Neural progenitor cell (in vitro differentiated cells): ENCODE results near the gene WEE2. TPM values are rescaled to one million over a fixed set of nuclear protein-coding genes. Genes with fewer than 3 reads are reported as not detected.

Experiments used
- DNase-seq: peaks from one replicate; pipeline ENCODE4 v3.0.0-alpha.2; 2016; ENCODE audit warnings: low spot score
- H2AFZ ChIP-seq: fragments of 200-600 bp; sonication (generic); replicated peaks from 2 replicates; pipeline ENCODE4 v1.6.1; 2016; ENCODE audit warnings: antibody characterized with exemption
- H3F3A ChIP-seq: fragments of 200-600 bp; sonication (generic); 2 replicates; pipeline ENCODE4 v1.6.1; 2016; ENCODE audit warnings: antibody characterized with exemption, low read depth
- H3K27ac ChIP-seq: fragments of 200-600 bp; sonication (generic); 2 replicates; pipeline ENCODE4 v1.5.1; 2016; ENCODE audit warnings: mild to moderate bottlenecking
- H3K27me3 ChIP-seq: fragments of 200-600 bp; sonication (generic); 2 replicates; pipeline ENCODE4 v1.6.1; 2016; ENCODE audit warnings: mild to moderate bottlenecking, moderate library complexity
- H3K36me3 ChIP-seq: fragments of 200-600 bp; sonication (generic); 2 replicates; pipeline ENCODE4 v1.5.1; 2016
- H3K4me1 ChIP-seq: fragments of 200-600 bp; sonication (generic); 2 replicates; pipeline ENCODE4 v1.6.1; 2016; ENCODE audit warnings: mixed run types
- H3K4me2 ChIP-seq: fragments of 200-600 bp; sonication (generic); 2 replicates; pipeline ENCODE4 v1.6.1; 2016
- H3K4me3 ChIP-seq: fragments of 200-600 bp; sonication (generic); 2 replicates; pipeline ENCODE4 v1.5.1; 2016
- H3K79me2 ChIP-seq: fragments of 200-600 bp; sonication (generic); 2 replicates; pipeline ENCODE4 v1.6.1; 2016; ENCODE audit warnings: low read depth
- H3K9ac ChIP-seq: fragments of 200-600 bp; sonication (generic); 2 replicates; pipeline ENCODE4 v1.6.1; 2016
- H3K9me3 ChIP-seq: fragments of 200-600 bp; sonication (generic); 2 replicates; pipeline ENCODE4 v1.5.1; 2016; ENCODE audit warnings: low read depth
- H4K20me1 ChIP-seq: fragments of 200-600 bp; sonication (generic); 2 replicates; pipeline ENCODE4 v1.6.1; 2016; ENCODE audit warnings: low read depth
- H3K27ac Mint-ChIP-seq: 3 replicates; pipeline ENCODE4 v1.8.0; 2021; ENCODE audit warnings: mixed read lengths
- H3K27me3 Mint-ChIP-seq: 2 replicates; pipeline ENCODE4 v1.8.0; 2022; ENCODE audit warnings: low read depth, mild to moderate bottlenecking, inconsistent platforms, moderate library complexity, mixed read lengths; ENCODE audit not compliant: insufficient read depth
- H3K36me3 Mint-ChIP-seq: 3 replicates; pipeline ENCODE4 v1.8.0; 2021; ENCODE audit warnings: mixed read lengths
- H3K4me1 Mint-ChIP-seq: 3 replicates; pipeline ENCODE4 v1.8.0; 2021; ENCODE audit warnings: mixed read lengths
- H3K4me3 Mint-ChIP-seq: 3 replicates; pipeline ENCODE4 v1.8.0; 2021; ENCODE audit warnings: mild to moderate bottlenecking, moderate library complexity, mixed read lengths
- H3K9me3 Mint-ChIP-seq: 3 replicates; pipeline ENCODE4 v1.8.0; 2020; ENCODE audit warnings: mixed read lengths
- EZH2 ChIP-seq: fragments of 200-600 bp; sonication (generic); IDR thresholded peaks from 2 replicates; pipeline ENCODE4 v1.6.1; 2017; ENCODE audit warnings: antibody characterized with exemption, mild to moderate bottlenecking, moderate library complexity
- EZH2phosphoT487 ChIP-seq: fragments of 200-600 bp; sonication (generic); IDR thresholded peaks from 2 replicates; pipeline ENCODE4 v1.6.1; 2017; ENCODE audit warnings: antibody characterized with exemption
- total RNA-seq: library from RNA; depleted of rRNA; stranded (reverse); fragments of >200 nt; gene quantifications from 2 replicates; pipeline ENCODE4 v1.2.3, GENCODE V29; 2015; ENCODE audit warnings: low replicate concordance
- TF ChIP-seq, protein P1 (sequence below): fragments of 200-600 bp; sonication (generic); IDR thresholded peaks from 2 replicates; pipeline ENCODE4 v1.5.1; 2017; ENCODE audit warnings: antibody characterized with exemption, mild to moderate bottlenecking

The WEE2 gene
- total RNA-seq, 1 donor from 2014 or later = not detected

DNA sequence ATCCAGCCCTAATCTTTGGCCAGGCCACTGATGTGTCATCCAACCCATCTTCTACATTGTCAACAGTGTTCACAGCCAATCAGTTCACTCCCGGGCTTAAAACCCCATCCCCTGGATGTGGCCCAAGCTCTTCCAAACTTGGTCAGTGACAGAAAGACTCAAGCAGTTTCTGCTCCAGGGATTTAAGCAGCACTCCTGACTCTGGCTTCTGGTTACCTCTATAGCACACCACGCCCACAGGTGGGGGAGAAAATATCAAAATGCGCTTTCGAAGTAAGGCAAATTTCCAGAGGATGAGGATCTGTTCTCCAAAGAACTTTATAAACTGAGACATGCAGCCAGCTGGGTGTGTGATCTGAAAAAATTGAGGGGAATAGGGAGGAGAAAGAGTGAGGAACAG lies 42.1 kb upstream of the WEE2 start:
- no peak overlapping the region for H3K27ac ChIP-seq
- Mint-ChIP-seq H3K27ac (peak overlapping the region; percentile 1), H3K4me3 (no peak overlapping the region), H3K27me3 (peaks cover 2% of the 10 kb centered on the region), H3K36me3 (peaks cover 44% of the 10 kb centered on the region), H3K9me3 (no peaks in the 10 kb centered on the region), H3K4me1 (no peaks in the 10 kb centered on the region)
- H3K4me1 ChIP-seq = no peaks in the 10 kb centered on the region
- H3K27me3 ChIP-seq = no peaks in the 10 kb centered on the region
- H3K9me3 ChIP-seq = no peaks in the 10 kb centered on the region
- H3F3A ChIP-seq = no peaks in the 10 kb centered on the region
- no peaks in the 10 kb centered on the region for H3K79me2 ChIP-seq
- no peak overlapping the region for H3K9ac ChIP-seq
- H3K36me3 ChIP-seq = no peaks in the 10 kb centered on the region
- H4K20me1 ChIP-seq = no peaks in the 10 kb centered on the region
- no peak overlapping the region for H3K4me2 ChIP-seq
- TF ChIP-seq, protein P1, sequence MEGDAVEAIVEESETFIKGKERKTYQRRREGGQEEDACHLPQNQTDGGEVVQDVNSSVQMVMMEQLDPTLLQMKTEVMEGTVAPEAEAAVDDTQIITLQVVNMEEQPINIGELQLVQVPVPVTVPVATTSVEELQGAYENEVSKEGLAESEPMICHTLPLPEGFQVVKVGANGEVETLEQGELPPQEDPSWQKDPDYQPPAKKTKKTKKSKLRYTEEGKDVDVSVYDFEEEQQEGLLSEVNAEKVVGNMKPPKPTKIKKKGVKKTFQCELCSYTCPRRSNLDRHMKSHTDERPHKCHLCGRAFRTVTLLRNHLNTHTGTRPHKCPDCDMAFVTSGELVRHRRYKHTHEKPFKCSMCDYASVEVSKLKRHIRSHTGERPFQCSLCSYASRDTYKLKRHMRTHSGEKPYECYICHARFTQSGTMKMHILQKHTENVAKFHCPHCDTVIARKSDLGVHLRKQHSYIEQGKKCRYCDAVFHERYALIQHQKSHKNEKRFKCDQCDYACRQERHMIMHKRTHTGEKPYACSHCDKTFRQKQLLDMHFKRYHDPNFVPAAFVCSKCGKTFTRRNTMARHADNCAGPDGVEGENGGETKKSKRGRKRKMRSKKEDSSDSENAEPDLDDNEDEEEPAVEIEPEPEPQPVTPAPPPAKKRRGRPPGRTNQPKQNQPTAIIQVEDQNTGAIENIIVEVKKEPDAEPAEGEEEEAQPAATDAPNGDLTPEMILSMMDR = no peak
- no peak for TF ChIP-seq EZH2phosphoT487
- TF ChIP-seq EZH2 = no peak
- no peak overlapping the region for H3K4me3 ChIP-seq
- no peak overlapping the region for H2AFZ ChIP-seq
- no peak for DNase-seq

DNA sequence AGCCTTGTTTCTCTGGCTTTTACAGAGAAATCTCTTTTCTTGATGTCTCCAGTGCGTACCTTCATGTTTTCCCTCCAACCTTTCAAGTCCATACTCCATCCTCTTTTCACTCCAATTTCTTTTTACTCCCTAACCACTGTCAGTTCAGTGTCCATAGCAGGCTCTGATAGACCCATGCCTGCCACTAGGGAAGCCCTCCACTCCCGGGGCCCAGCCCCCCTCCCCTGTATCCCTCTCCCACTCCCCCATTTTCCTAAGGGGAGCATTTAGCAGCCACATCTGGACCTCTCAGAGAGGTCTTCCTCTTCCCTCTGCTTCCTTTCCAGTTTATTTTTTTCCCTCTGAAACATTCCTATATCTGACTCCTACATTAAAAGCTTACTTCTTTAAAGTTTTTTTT lies 39.3 kb upstream of the WEE2 start:
- Histone ChIP-seq H3K36me3 (no peaks in the 10 kb centered on the region), H3K27me3 (no peaks in the 10 kb centered on the region), H3K79me2 (no peaks in the 10 kb centered on the region), H3F3A (peaks cover 6% of the 10 kb centered on the region), H3K4me3 (no peak overlapping the region), H4K20me1 (no peaks in the 10 kb centered on the region), H3K27ac (no peak overlapping the region), H3K9ac (no peak overlapping the region), H3K4me2 (no peak overlapping the region), H2AFZ (no peak overlapping the region), H3K9me3 (no peaks in the 10 kb centered on the region), H3K4me1 (peaks cover 6% of the 10 kb centered on the region)
- peaks cover 7% of the 10 kb centered on the region for H3K4me1 Mint-ChIP-seq
- DNase-seq = no peak
- peak overlapping the region; percentile 83 for H3K27ac Mint-ChIP-seq
- no peak overlapping the region for H3K4me3 Mint-ChIP-seq
- peaks cover 2% of the 10 kb centered on the region for H3K27me3 Mint-ChIP-seq
- peaks cover 43% of the 10 kb centered on the region for H3K36me3 Mint-ChIP-seq
- TF ChIP-seq, protein P1 = no peak
- TF ChIP-seq EZH2phosphoT487 = no peak
- no peak for TF ChIP-seq EZH2
- peaks cover 6% of the 10 kb centered on the region for H3K9me3 Mint-ChIP-seq

DNA sequence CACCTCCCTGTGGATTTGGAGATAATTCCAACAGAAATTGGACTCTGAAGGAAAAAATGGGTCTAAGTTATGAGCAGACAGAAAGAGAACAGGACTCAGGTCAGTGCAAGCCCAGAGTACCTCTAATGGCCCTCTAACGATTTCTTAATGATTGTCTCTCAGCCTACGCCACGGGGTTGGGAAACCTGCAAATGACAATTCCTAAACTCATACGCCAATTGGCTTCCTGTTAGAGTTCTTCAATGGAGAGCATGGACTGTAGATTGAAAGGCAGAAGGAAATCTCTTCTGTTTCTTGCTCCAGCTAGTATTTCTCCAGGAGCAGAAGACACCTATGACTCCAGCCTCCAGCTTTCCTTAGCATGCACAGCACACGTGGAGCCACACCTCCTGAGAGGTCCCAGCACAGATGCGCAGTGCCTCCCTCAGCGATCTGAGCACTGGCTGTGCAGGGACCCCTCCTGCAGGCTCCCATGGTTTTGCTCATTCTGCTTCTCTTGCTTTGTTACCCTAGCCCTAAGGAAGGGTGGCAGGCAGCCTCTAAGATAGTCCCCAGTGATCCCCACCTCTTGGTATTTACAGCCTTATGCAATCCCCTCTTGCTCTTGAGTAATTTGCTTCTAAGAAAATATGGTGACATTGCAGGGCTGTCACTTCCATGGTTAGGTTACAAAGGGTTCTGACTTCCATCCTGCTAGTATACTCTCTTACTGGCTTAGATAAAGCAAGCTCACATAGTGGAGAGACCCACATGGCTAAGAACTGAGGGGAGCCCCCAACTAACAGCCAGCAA lies 36.3 kb upstream of the WEE2 start:
- Mint-ChIP-seq H3K27me3 (peaks cover 2% of the 10 kb centered on the region), H3K36me3 (peaks cover 30% of the 10 kb centered on the region), H3K4me1 (peaks cover 25% of the 10 kb centered on the region), H3K4me3 (no peak overlapping the region), H3K27ac (no peak overlapping the region), H3K9me3 (peaks cover 6% of the 10 kb centered on the region)
- H3K79me2 ChIP-seq = no peaks in the 10 kb centered on the region
- H3K27me3 ChIP-seq = no peaks in the 10 kb centered on the region
- no peak overlapping the region for H3K9ac ChIP-seq
- H3K4me1 ChIP-seq = peaks cover 15% of the 10 kb centered on the region
- H3K4me3 ChIP-seq = no peak overlapping the region
- no peaks in the 10 kb centered on the region for H4K20me1 ChIP-seq
- no peak overlapping the region for H3K4me2 ChIP-seq
- no peak for DNase-seq
- peaks cover 23% of the 10 kb centered on the region for H3F3A ChIP-seq
- H3K36me3 ChIP-seq = no peaks in the 10 kb centered on the region
- H3K9me3 ChIP-seq = no peaks in the 10 kb centered on the region
- H3K27ac ChIP-seq = no peak overlapping the region
- H2AFZ ChIP-seq = no peak overlapping the region
- no peak for TF ChIP-seq EZH2phosphoT487
- TF ChIP-seq, protein P1 = no peak
- no peak for TF ChIP-seq EZH2
